ENCODE measurements around the gene PFKFB2. TPM values are rescaled to one million over a fixed set of nuclear protein-coding genes. Genes with fewer than 3 reads are reported as not detected.

The PFKFB2 gene
- polyA plus RNA-seq, 1 donor from 2014 or later, result 9.8 TPM

GRCh38 chr1:207024202-207025145, 28.6 kb upstream of the PFKFB2 start:
- no peak overlapping the region for H3K4me3 ChIP-seq (ENCODE audit: low read length)
- H3K36me3 ChIP-seq (ENCODE audit: insufficient read depth, low read length), result no peaks in the 10 kb centered on the region
- H4K20me1 ChIP-seq (ENCODE audit: insufficient read depth), result no peaks in the 10 kb centered on the region
- H3K27me3 ChIP-seq (ENCODE audit: insufficient read depth, low read depth, low read length), result no peaks in the 10 kb centered on the region
- no peaks in the 10 kb centered on the region for H3K9me2 ChIP-seq (ENCODE audit: insufficient read depth, low read length)
- H2AFZ ChIP-seq (ENCODE audit: low read depth, low read length), result no peak overlapping the region
- no peaks in the 10 kb centered on the region for H3K79me2 ChIP-seq (replicated peaks; ENCODE audit: insufficient read depth, low read length)
- H3K9ac ChIP-seq (ENCODE audit: low read length), result no peak overlapping the region
- no peaks in the 10 kb centered on the region for H3F3A ChIP-seq (ENCODE audit: insufficient read depth, low read length, poor library complexity, severe bottlenecking)
- no peak overlapping the region for H3K4me2 ChIP-seq (ENCODE audit: low read length)
- H3K9me3 ChIP-seq (ENCODE audit: low read length), result no peaks in the 10 kb centered on the region
- H3K27ac ChIP-seq (ENCODE audit: low read length), result no peak overlapping the region
- TF ChIP-seq REST (IDR thresholded peaks at IDR 0.05; ENCODE audit: borderline replicate concordance), result no peak
- TF ChIP-seq EP300 (conservative IDR thresholded peaks at IDR 0.05; ENCODE audit: poor library complexity, severe bottlenecking), result no peak
- TF ChIP-seq POLR2AphosphoS5 (IDR thresholded peaks at IDR 0.05), result no peak
- no peak for TF ChIP-seq RAD21 (conservative IDR thresholded peaks at IDR 0.05)
- TF ChIP-seq TAF1 (IDR thresholded peaks at IDR 0.05; ENCODE audit: low read depth), result no peak
- TF ChIP-seq CTCF (IDR thresholded peaks at IDR 0.05; ENCODE audit: poor library complexity, severe bottlenecking), result no peak
- no peak for TF ChIP-seq SMC3 (conservative IDR thresholded peaks at IDR 0.05; ENCODE audit: poor library complexity)
- TF ChIP-seq MXI1 (conservative IDR thresholded peaks at IDR 0.05; ENCODE audit: poor library complexity, severe bottlenecking), result no peak
- no peak for TF ChIP-seq EZH2 (IDR thresholded peaks at IDR 0.05; ENCODE audit: borderline replicate concordance, insufficient read depth, low read length, poor library complexity, severe bottlenecking)

- no peak for TF ChIP-seq MXI1 (conservative IDR thresholded peaks at IDR 0.05; ENCODE audit: poor library complexity, severe bottlenecking)
- TF ChIP-seq RAD21 (conservative IDR thresholded peaks at IDR 0.05), result no peak
- no peak for TF ChIP-seq TAF1 (IDR thresholded peaks at IDR 0.05; ENCODE audit: low read depth)
- no peak for TF ChIP-seq SMC3 (conservative IDR thresholded peaks at IDR 0.05; ENCODE audit: poor library complexity)
- no peak for TF ChIP-seq POLR2AphosphoS5 (IDR thresholded peaks at IDR 0.05)
- TF ChIP-seq REST (IDR thresholded peaks at IDR 0.05; ENCODE audit: borderline replicate concordance), result no peak
- TF ChIP-seq EZH2 (IDR thresholded peaks at IDR 0.05; ENCODE audit: borderline replicate concordance, insufficient read depth, low read length, poor library complexity, severe bottlenecking), result no peak
- no peak for TF ChIP-seq CTCF (IDR thresholded peaks at IDR 0.05; ENCODE audit: poor library complexity, severe bottlenecking)
- TF ChIP-seq EP300 (conservative IDR thresholded peaks at IDR 0.05; ENCODE audit: poor library complexity, severe bottlenecking), result no peak
- Histone ChIP-seq H3K36me3 (ENCODE audit: insufficient read depth, low read length) (no peaks in the 10 kb centered on the region), H4K20me1 (ENCODE audit: insufficient read depth) (no peaks in the 10 kb centered on the region), H3F3A (ENCODE audit: insufficient read depth, low read length, poor library complexity, severe bottlenecking) (no peaks in the 10 kb centered on the region), H3K9me3 (ENCODE audit: low read length) (no peaks in the 10 kb centered on the region), H3K79me2 (replicated peaks; ENCODE audit: insufficient read depth, low read length) (no peaks in the 10 kb centered on the region), H3K9ac (ENCODE audit: low read length) (no peak overlapping the region), H3K27ac (ENCODE audit: low read length) (no peak overlapping the region), H3K27me3 (ENCODE audit: insufficient read depth, low read depth, low read length) (no peaks in the 10 kb centered on the region), H3K9me2 (ENCODE audit: insufficient read depth, low read length) (no peaks in the 10 kb centered on the region), H2AFZ (ENCODE audit: low read depth, low read length) (no peak overlapping the region), H3K4me2 (ENCODE audit: low read length) (no peak overlapping the region), H3K4me3 (ENCODE audit: low read length) (no peak overlapping the region)
Measured at GRCh38 chr1:207025146-207025880, 27.8 kb upstream of the PFKFB2 start.
